AG10803 (cell line): ENCODE measurements around the gene TMEM245.

ENCODE experiments used
- DNase-seq: peaks from one replicate; pipeline ENCODE4 v3.0.0; 2010; ENCODE audit warnings: low read depth
- H3K4me3 ChIP-seq: 2 replicates; pipeline ENCODE4 v1.5.1; 2011; ENCODE audit warnings: mild to moderate bottlenecking, low read length, control low read depth
- CTCF ChIP-seq: conservative IDR thresholded peaks from 2 replicates; pipeline ENCODE4 v1.5.1; 2011; ENCODE audit warnings: mild to moderate bottlenecking, low read length, control low read depth, inconsistent platforms

TMEM245 gene

DNA sequence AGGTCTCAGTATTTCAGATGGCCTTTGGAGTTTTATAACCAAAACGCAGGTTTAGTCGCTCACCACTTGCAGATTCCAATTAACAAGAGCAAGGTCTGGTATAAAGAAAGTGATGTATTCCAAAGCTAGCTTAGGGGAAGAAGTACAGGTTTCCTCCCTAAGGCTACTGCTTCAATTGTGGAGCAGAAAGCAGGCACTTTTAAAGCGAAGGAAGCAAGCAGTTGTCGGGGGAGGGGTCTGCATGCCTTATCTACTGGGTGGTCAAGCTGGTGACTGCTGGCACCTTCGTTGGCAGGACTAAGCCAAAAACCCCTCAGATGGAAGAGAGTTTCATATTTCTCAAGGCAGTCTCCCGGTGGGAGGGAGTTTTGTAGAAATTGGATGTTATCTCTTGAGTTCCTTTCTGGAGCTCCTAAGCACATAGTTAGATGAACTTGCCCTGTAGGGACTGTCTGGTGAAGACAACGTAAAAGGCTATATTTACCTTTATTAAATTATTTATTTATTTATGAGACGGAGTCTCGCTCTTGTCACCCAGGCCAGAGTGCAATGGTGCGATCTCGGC lies 1.6 kb upstream of the TMEM245 start:
- H3K4me3 ChIP-seq, result no peak overlapping the region
- DNase-seq, result no peak
- no peak for TF ChIP-seq CTCF

DNA sequence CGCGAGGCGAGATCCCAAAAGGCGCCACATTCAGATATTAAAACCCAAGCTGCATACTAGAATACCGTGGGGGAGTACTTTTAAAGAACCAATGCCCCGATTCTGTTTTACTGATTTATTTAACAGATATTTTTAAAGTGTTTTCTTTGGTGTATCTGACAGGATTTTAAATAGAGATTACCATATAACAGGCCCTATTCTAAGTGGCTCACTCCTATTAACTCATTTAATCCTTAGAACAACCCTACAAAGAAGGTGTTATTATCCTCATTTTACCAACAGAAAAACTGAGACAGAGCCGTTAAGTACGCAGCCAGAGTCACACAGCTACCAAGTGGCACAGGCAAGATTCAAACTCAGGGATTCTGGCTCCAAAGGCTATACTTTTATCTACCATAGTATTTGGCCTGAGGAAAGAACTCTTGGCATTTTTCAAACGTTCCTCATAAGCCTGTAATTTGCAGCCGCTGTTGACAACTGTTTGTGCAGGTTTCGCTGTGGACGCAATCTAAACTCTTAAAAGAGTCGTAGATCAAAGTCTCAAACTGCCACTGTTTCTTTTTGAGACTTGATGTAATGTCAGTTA lies 550 bp upstream of the TMEM245 start:
- no peak for TF ChIP-seq CTCF
- no peak for DNase-seq
- peak overlapping the region; percentile 7; the same call in 1 of the 2 replicates for H3K4me3 ChIP-seq

GRCh38 chr9:109118808-109119438 lies 824 bp downstream of the TMEM245 start:
- peak; percentile 1 for DNase-seq
- no peak for TF ChIP-seq CTCF

DNA sequence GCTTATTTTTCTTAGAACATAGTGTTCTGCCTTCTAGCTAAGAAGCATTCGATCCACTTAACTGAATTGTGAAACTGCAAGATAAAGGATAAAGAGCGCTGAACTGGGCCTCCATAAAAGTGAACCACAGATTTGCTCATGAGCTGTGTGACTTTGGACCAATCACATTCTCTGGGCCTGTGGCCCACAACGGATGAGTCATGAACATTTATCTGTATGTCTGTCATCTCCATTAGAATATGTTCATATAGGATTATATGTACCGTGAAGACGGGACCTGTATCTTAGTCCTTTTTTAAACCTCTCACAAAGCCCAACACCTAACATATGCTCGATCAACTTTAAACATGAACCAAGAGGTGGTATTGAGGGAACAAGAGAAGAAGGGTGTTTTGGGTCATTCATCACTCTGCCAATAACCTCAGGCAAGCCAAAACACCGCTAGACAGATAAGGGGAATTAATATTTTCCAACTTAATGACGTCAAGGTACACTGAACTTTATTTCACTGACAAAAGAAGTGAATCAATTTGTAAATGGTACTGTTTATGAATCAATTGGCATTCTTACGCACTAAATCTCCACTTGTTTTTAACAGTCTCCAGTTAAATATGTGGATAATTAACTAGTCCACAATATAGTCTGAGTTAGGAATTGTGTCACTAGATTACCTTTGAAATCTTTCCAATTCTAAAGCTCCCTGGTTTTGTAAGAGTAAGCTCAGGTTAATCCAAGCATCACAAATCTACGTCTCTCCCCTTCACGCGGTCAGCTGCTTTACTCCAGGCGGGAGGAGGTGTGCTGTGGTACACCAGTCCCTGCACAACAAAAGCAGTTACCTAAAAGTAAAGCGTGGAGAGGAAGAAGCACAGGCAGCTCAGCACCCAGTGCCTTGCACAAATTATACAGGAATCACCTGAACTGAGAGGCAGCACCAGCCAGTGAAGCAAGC lies 1.6 kb downstream of the TMEM245 start:
- peak; percentile 55 for DNase-seq
- H3K4me3 ChIP-seq, result peak overlapping the region; percentile 80
- no peak for TF ChIP-seq CTCF

More at GRCh38 chr9:109118808-109119438, 824 bp downstream of the TMEM245 start:
- H3K4me3 ChIP-seq, result peak overlapping the region; percentile 80

GRCh38 chr9:109115931-109116526 lies 3.7 kb downstream of the TMEM245 start:
- H3K4me3 ChIP-seq, result no peak overlapping the region
- TF ChIP-seq CTCF, result no peak
- DNase-seq, result peak; percentile 49

GRCh38 chr9:109114670-109115069 lies 5.1 kb downstream of the TMEM245 start:
- H3K4me3 ChIP-seq, result no peak overlapping the region
- TF ChIP-seq CTCF, result no peak
- peak; percentile 52 for DNase-seq
